ENCODE measurements around the gene RINT1.

Gene RINT1

GRCh38 chr7:105530546-105530945 is 1.5 kb upstream of the RINT1 start:
- DNase-seq (ENCODE audit: extremely low read depth in 1 of 2, low read depth in 1 of 2): no peak

GRCh38 chr7:105532709-105533460 is 884 bp downstream of the RINT1 start:
- no peak for DNase-seq (ENCODE audit: extremely low read depth in 1 of 2, low read depth in 1 of 2)

GRCh38 chr7:105538339-105538738 is 6.3 kb downstream of the RINT1 start:
- DNase-seq (ENCODE audit: extremely low read depth in 1 of 2, low read depth in 1 of 2): no peak

- DNase-seq (ENCODE audit: extremely low read depth in 1 of 2, low read depth in 1 of 2): no peak
Observed at GRCh38 chr7:105559926-105560325, 27.9 kb downstream of the RINT1 start.

- DNase-seq (ENCODE audit: extremely low read depth in 1 of 2, low read depth in 1 of 2): no peak
Observed at GRCh38 chr7:105565190-105565589, 33.2 kb downstream of the RINT1 start.

GRCh38 chr7:105567024-105567423 is 35.0 kb downstream of the RINT1 start:
- DNase-seq (ENCODE audit: extremely low read depth in 1 of 2, low read depth in 1 of 2): no peak

GRCh38 chr7:105567821-105568220 is 35.8 kb downstream of the RINT1 start:
- DNase-seq (ENCODE audit: extremely low read depth in 1 of 2, low read depth in 1 of 2): no peak

- no peak for DNase-seq (ENCODE audit: extremely low read depth in 1 of 2, low read depth in 1 of 2)
Observed at GRCh38 chr7:105571891-105572290, 39.9 kb downstream of the RINT1 start.

- no peak for DNase-seq (ENCODE audit: extremely low read depth in 1 of 2, low read depth in 1 of 2)
Observed at GRCh38 chr7:105577251-105577650, 45.2 kb downstream of the RINT1 start.

- no peak for DNase-seq (ENCODE audit: extremely low read depth in 1 of 2, low read depth in 1 of 2)
Observed at GRCh38 chr7:105578496-105578895, 46.5 kb downstream of the RINT1 start.

- DNase-seq (ENCODE audit: extremely low read depth in 1 of 2, low read depth in 1 of 2): no peak
Observed at GRCh38 chr7:105580022-105580740, 48.2 kb downstream of the RINT1 start.

- DNase-seq (ENCODE audit: extremely low read depth in 1 of 2, low read depth in 1 of 2): peak; percentile 21 to 58
Observed at GRCh38 chr7:105581066-105581811, 49.2 kb downstream of the RINT1 start, which contains the start of gene EFCAB10. Gene EFCAB10, minus strand, starts transcription at chr7:105581493. Its CDS starts 30 bp downstream, at chr7:105581463.

- DNase-seq (ENCODE audit: extremely low read depth in 1 of 2, low read depth in 1 of 2): no peak
Observed at GRCh38 chr7:105583061-105583460, 51.1 kb downstream of the RINT1 start.

GRCh38 chr7:105584165-105584564 is 52.2 kb downstream of the RINT1 start:
- DNase-seq (ENCODE audit: extremely low read depth in 1 of 2, low read depth in 1 of 2): no peak

GRCh38 chr7:105585850-105586500 is 54.0 kb downstream of the RINT1 start:
- DNase-seq (ENCODE audit: extremely low read depth in 1 of 2, low read depth in 1 of 2): no peak

GRCh38 chr7:105587909-105588635 is 56.1 kb downstream of the RINT1 start:
- peak in 1 of 2 donors; percentile 13 for DNase-seq (ENCODE audit: extremely low read depth in 1 of 2, low read depth in 1 of 2)

- DNase-seq (ENCODE audit: extremely low read depth in 1 of 2, low read depth in 1 of 2): peak in 1 of 2 donors; percentile 37
Observed at GRCh38 chr7:105589356-105590077, 57.5 kb downstream of the RINT1 start.

- DNase-seq (ENCODE audit: extremely low read depth in 1 of 2, low read depth in 1 of 2): no peak
Observed at GRCh38 chr7:105590793-105591192, 58.8 kb downstream of the RINT1 start.

GRCh38 chr7:105591522-105591921 is 59.5 kb downstream of the RINT1 start:
- no peak for DNase-seq (ENCODE audit: extremely low read depth in 1 of 2, low read depth in 1 of 2)

- DNase-seq (ENCODE audit: extremely low read depth in 1 of 2, low read depth in 1 of 2): no peak
Observed at GRCh38 chr7:105594034-105594433, 62.0 kb downstream of the RINT1 start.

Data from stimulated activated CD8-positive, alpha-beta memory T cell treated with anti-CD3 and anti-CD28 coated beads, Interleukin-7, amount 100 ng/mL, for 48 hours (primary cell).